Stimulated activated memory B cell treated with anti-CD40 and anti-IgM and Interleukin-4, amounts not matched to agents 10 μg/mL and 1 μg/mL and 100 μg/mL, for 72 hours (primary cell): ENCODE measurements around the gene ARGLU1.

Source experiments
- ATAC-seq: fragments of 150-1000 bp; cut with Tn5 transposase; 2 replicates; pipeline ENCODE4 v1.10.0; 2021
- H3K27ac Mint-ChIP-seq: one replicate; pipeline ENCODE4 v1.8.0; 2022; ENCODE audit warnings: mild to moderate bottlenecking, mixed read lengths
- H3K27me3 Mint-ChIP-seq: one replicate; pipeline ENCODE4 v1.8.0; 2022; ENCODE audit warnings: mixed read lengths
- H3K36me3 Mint-ChIP-seq: one replicate; pipeline ENCODE4 v1.8.0; 2022; ENCODE audit warnings: mixed read lengths
- H3K4me1 Mint-ChIP-seq: one replicate; pipeline ENCODE4 v1.8.0; 2022; ENCODE audit warnings: mixed read lengths
- H3K4me3 Mint-ChIP-seq: one replicate; pipeline ENCODE4 v1.8.0; 2022; ENCODE audit warnings: mild to moderate bottlenecking, moderate library complexity, mixed read lengths
- H3K9me3 Mint-ChIP-seq: one replicate; pipeline ENCODE4 v1.8.0; 2022; ENCODE audit warnings: mixed read lengths

The ARGLU1 gene

DNA sequence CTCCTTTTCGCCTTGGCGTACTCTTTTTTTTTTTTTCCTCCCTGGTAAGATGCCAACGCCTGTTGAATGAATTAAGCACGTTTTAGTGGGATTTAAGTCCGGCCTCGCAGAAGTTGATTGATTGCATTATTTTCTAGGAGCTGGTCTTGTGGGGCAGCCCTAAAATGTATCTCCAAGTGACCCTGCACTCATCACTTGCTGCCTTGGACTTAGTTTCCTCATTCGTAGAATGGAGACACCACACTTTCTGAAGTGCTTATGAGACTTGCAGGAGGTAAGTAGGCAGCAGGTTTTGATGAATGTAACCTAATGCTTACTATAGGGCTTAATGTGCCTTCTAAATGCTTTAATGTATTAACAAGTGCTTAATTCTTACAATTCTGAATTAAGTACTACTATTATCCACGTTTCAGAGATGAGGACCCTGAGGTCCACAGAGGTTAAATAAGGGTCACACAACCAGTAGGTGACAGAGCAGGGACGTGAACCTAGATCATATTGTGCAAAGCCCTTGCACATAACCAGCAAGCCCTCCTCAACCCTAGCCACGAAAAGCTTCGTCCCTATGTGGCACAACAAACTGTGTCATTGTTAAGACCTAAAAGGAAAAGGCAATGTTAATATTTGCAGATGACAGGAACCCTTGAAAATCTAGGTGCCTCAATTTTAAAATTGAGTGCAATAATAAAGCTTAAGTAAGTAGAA is 514 bp upstream of the ARGLU1 start:
- H3K27me3 Mint-ChIP-seq: no peaks in the 10 kb centered on the region
- peak overlapping the region; percentile 98 for H3K27ac Mint-ChIP-seq
- H3K4me1 Mint-ChIP-seq: peaks cover 43% of the 10 kb centered on the region

DNA sequence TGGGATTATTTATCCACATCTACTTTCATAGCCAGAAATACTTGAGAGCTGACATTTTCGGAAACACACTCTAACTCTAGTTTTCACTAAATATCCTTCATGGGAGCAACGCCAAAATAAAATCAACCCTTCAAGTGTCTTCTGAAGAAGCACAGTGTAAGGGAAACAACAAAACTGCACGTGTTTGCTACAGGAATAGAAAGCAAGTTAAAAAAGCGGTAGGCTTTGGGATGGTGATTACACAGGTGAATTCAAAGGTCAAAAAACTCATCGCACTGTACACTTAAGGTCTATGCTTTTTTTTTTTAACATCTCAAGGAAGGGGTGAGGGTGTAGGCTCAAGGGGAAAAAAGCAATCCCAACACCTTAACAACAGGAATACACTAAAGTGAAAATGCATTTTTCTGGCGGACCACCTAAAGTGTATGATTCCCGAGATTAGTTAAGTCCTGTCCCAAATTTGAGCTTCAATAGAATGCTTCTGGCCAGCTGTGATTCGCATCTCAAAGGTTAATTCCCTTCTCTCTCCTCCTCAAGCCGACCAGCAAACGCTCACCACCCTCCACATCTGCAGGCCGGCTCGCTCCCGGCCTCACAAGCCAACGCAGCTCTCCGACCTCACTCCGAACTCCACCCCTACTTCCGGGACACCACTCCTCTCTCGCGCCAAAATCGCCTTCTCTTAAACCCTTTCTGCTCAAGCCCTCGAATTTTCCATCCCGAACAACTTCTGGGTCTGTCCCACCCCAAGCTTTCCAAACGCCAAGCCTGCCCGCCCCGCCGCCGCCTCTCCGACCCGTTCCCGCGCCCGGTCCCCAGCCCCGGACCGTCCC is 1.1 kb downstream of the ARGLU1 start:
- Mint-ChIP-seq H3K4me1 (peaks cover 57% of the 10 kb centered on the region), H3K4me3 (peak overlapping the region; percentile 96), H3K36me3 (peaks cover 15% of the 10 kb centered on the region), H3K27ac (peak overlapping the region; percentile 98), H3K9me3 (no peaks in the 10 kb centered on the region), H3K27me3 (no peaks in the 10 kb centered on the region)
- peak; percentile 62 for ATAC-seq

More for the DNA sequence above, 514 bp upstream of the ARGLU1 start:
- no peaks in the 10 kb centered on the region for H3K9me3 Mint-ChIP-seq
- H3K4me3 Mint-ChIP-seq: peak overlapping the region; percentile 96
- H3K36me3 Mint-ChIP-seq: peaks cover 15% of the 10 kb centered on the region
- peak; percentile 42 for ATAC-seq

DNA sequence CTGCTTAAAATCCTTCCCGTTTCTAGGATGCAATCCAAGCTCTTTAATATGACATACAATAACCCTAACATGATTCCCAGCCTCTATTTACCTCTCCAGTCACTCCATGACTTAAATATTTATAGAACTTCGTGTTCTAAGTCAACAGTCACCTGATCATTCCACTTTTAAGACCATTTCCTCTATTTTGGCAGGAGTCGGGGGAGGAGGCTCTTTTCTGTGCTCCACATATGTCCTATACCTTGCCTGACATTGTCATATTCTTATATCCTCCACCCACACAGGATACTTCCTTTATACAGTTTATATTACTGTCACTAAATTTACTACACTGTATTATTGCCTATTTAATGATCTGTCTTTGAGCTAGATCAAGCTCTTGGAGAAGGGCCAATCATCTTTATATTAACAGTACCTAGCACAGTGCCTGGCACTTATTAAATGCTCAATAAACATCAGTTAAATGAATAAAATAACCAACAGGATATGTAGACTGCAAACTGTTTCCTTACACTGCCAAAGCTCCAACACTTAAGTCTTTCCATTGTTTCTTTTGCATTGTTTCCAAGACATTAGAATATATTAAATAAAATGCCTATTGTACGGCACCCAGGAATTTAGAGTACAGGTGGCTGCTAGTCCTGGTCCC is 2.7 kb downstream of the ARGLU1 start:
- Mint-ChIP-seq H3K27me3 (no peaks in the 10 kb centered on the region), H3K27ac (peak overlapping the region; percentile 42), H3K4me3 (peak overlapping the region; percentile 64), H3K36me3 (peaks cover 15% of the 10 kb centered on the region), H3K9me3 (no peaks in the 10 kb centered on the region), H3K4me1 (peaks cover 65% of the 10 kb centered on the region)
- ATAC-seq: no peak

DNA sequence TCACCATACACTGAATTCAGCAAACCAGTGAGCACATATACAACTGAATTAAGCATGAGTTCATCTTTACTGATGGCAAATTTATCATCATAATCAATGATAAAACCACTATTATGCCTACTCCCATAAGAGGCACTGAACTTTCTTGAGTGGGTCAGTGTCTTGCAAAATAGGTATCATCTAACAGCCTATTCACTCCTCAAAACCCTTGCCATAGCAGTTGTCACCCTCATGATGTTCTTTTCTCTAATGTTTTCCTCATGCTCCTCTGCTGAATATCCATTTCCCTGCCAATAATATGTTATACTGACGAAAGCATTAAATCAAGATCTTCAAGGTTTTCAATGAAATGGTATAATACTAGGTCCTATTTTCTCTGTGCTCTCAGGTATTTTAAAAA is 5.6 kb downstream of the ARGLU1 start:
- ATAC-seq: no peak
- Mint-ChIP-seq H3K9me3 (no peaks in the 10 kb centered on the region), H3K4me1 (peaks cover 76% of the 10 kb centered on the region), H3K27ac (peak overlapping the region; percentile 74), H3K4me3 (no peak overlapping the region), H3K27me3 (no peaks in the 10 kb centered on the region), H3K36me3 (peaks cover 31% of the 10 kb centered on the region)

DNA sequence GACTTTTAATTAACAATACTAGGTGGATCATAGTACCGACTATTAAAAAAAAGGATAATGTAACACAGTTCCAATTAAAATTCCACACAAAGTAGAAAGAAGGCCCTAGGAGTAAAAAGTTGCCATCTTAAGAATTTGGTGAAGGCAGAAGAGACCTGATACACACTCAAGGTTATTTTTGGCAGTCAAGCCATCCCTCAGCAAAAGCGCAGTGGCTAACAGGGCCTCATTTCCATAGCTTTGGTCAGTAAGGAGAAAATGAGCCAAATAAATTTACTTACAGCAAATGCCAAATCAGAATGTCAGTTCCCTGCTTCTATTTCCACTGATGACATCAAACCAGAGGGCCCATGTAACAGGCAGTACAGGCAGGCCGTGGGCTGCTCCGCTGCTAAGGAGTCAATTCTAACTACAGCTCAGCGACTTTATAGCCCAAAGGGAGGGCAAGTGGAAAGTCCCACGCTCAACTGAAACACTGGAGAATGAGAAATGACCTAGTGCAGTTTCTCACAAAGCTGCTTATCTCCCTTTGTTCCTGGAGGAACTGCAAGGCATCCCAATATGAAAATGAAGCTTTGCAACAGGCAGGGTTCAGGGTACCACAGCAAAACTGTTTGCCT is 6.3 kb downstream of the ARGLU1 start:
- Mint-ChIP-seq H3K27me3 (no peaks in the 10 kb centered on the region), H3K4me1 (peaks cover 74% of the 10 kb centered on the region), H3K9me3 (no peaks in the 10 kb centered on the region), H3K36me3 (peaks cover 36% of the 10 kb centered on the region), H3K4me3 (peak overlapping the region; percentile 23), H3K27ac (peak overlapping the region; percentile 74)
- ATAC-seq: peak; percentile 96

DNA sequence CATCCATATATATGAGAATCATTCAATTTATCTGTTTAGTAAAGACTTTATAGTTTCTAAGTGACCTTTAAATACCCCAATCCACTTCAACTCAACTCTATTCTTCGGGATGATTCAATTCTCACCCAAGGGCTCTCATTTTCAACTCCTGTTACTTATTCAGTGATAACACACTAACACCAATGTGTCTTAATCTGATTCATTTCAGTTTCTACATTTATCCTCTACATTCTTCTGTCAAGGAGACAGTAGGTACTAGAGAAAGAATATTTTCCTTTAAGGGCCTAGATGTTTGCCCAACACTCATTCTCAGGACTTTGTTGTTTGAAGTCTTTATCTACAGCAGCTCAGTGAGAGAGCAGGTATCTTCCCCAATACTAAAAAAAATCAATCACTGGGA is 7.1 kb downstream of the ARGLU1 start:
- H3K27ac Mint-ChIP-seq: peak overlapping the region; percentile 74
- H3K36me3 Mint-ChIP-seq: peaks cover 45% of the 10 kb centered on the region
- H3K27me3 Mint-ChIP-seq: no peaks in the 10 kb centered on the region
- ATAC-seq: no peak
- no peaks in the 10 kb centered on the region for H3K9me3 Mint-ChIP-seq
- H3K4me3 Mint-ChIP-seq: peak overlapping the region; percentile 41
- H3K4me1 Mint-ChIP-seq: peaks cover 69% of the 10 kb centered on the region

DNA sequence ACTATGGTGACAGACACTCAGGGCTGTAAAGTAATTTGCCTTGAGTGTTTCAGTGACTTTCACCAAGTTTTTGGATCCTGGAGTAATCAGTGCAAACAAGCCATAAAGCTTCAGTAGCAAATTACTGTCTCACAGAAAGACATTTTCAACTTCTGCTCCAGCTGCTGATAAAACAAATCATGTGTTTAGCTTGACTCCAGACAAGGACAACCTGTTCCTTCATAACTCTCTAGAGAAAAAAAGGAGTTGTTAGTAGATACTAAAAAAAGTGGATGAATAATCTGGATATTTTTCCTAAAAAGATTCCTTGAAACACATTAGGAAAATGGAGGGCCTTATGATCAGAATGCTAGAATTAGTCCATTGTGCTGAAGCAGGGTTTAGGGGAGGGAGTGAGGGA is 9.4 kb downstream of the ARGLU1 start:
- Mint-ChIP-seq H3K9me3 (no peaks in the 10 kb centered on the region), H3K4me1 (peaks cover 61% of the 10 kb centered on the region), H3K36me3 (peaks cover 56% of the 10 kb centered on the region), H3K4me3 (no peak overlapping the region), H3K27ac (no peak overlapping the region), H3K27me3 (no peaks in the 10 kb centered on the region)
- no peak for ATAC-seq

DNA sequence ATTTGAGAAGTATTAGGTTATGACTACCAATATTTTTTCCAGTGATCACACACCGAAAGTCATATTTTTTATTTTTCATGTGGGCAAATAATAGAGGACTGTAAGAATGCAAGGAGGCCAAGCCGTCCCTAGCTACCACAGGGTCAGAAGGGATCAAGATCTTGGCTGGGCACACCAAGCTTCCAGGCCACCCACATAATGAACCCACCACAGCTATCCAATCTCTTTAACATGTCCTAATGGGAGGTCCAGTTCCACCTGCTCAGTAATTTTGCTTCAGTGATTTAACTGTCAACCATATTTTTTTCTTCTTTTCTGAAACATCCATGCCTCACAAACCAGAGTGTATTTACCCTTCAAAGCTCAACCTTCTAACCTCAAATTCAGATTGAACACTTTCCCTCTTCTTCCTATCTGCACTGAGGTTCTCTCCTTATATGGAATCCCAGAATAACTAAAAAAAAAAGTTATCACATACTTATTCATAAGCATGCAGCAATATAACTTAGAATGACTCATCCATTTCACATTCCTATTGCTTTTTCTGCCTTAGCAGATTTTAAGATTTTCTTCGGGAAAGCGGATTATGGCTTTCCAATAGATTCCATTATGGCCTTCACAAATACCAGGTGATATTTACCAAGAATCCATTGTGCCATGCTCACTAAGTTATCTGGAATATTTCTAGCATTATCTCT is 12.2 kb downstream of the ARGLU1 start:
- no peak overlapping the region for H3K27ac Mint-ChIP-seq
- H3K36me3 Mint-ChIP-seq: peaks cover 73% of the 10 kb centered on the region
- H3K27me3 Mint-ChIP-seq: no peaks in the 10 kb centered on the region
- H3K4me1 Mint-ChIP-seq: peaks cover 48% of the 10 kb centered on the region
- ATAC-seq: no peak
- H3K4me3 Mint-ChIP-seq: no peak overlapping the region
- no peaks in the 10 kb centered on the region for H3K9me3 Mint-ChIP-seq

DNA sequence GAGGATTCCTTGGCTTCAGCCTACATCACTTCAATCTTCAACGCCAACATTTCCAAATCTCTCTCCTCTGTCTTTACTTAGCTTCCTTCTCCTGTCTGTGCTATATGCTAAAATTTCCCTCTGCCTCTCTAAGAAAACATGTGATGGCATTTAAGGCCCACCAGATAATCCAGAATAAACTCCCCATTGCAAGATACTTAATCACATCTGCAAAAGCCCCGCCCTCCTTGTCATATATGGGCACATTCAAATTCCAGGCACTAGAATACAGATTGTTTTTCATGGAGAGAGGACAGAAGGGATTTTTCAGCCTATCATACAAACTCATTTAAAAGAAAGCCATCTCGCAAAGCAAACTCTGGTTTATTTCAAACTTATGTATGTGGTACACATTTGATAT is 16.2 kb downstream of the ARGLU1 start:
- Mint-ChIP-seq H3K27me3 (no peaks in the 10 kb centered on the region), H3K36me3 (peaks cover 66% of the 10 kb centered on the region), H3K4me3 (no peak overlapping the region), H3K4me1 (peaks cover 50% of the 10 kb centered on the region), H3K9me3 (no peaks in the 10 kb centered on the region), H3K27ac (no peak overlapping the region)
- no peak for ATAC-seq

DNA sequence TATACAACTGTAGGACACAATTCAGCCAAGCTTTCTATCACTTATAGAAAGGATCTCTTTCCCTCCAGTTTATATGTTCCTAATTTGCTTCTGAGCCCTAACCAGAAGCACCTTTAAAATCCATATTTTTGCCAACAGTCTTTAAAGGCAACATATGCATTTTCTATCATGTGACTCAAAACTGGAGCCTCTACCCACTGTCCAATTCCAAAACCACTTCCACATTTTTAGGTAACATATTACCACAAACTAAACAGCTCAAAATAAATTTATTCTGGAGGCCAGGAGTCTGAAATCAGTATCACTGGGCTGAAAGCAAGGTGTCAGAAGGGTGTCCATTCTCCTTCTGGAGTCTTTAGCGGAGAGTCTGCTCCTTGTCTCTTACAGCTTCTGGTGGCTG is 16.6 kb downstream of the ARGLU1 start:
- H3K36me3 Mint-ChIP-seq: peaks cover 62% of the 10 kb centered on the region
- ATAC-seq: no peak
- peaks cover 50% of the 10 kb centered on the region for H3K4me1 Mint-ChIP-seq
- H3K4me3 Mint-ChIP-seq: no peak overlapping the region
- H3K27ac Mint-ChIP-seq: no peak overlapping the region
- H3K9me3 Mint-ChIP-seq: no peaks in the 10 kb centered on the region
- H3K27me3 Mint-ChIP-seq: no peaks in the 10 kb centered on the region

DNA sequence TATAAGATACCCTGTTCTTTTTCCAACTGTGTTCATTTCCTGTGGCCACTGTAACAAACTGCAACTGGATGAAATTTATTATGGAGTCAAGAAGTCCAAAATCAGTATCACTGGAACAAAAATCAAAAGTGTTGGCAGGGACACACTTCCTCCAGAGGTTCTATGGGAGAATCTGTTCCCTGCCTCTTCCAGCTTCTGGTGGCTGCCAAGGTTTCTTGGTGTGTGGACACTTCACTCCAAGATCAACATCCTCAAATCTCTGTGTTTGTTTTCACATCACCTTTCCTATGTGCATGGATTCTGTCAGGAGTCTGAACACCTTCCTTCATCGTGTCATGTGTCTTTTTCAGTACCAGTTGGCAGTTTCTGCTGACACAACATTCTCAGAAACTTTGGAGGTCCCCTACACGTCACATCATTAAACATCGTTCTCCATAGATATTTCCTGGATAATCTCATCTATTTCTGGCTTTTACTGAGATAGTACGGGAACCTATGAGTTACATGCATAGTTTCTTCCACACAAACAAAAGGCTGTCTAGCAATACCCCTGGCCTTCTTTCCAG is 17.3 kb downstream of the ARGLU1 start:
- peaks cover 55% of the 10 kb centered on the region for H3K36me3 Mint-ChIP-seq
- peaks cover 44% of the 10 kb centered on the region for H3K4me1 Mint-ChIP-seq
- no peaks in the 10 kb centered on the region for H3K9me3 Mint-ChIP-seq
- H3K27ac Mint-ChIP-seq: no peak overlapping the region
- no peak overlapping the region for H3K4me3 Mint-ChIP-seq
- H3K27me3 Mint-ChIP-seq: no peaks in the 10 kb centered on the region
- ATAC-seq: no peak

DNA sequence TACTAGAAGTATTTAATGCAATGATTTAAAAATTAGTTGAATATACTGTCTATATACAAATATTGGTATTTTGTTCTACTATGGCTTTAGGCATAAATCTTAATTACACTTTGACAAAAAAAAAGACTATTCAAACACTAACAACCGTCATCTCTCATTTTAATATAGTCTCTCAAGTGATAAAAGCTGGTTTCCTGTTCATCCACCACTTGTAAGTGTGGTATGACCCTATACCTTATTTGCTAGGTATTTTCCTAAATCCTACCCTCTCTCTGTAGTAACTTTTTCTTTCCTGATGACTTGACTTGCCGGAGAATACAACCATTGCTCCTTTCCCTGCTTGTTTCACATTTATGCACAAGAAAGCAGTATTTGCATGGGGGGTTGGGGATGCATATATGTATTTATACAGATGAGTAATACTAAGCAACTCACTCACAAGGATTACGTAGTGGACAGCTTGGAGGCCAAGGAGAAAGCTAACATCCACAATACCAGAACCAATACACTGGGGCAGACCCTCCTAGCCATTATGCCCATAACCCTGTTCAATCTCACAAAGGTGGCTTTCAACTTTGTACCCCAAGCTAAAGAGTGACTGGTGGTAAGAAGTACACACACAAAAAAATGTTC is 19.8 kb downstream of the ARGLU1 start:
- Mint-ChIP-seq H3K4me1 (peaks cover 36% of the 10 kb centered on the region), H3K36me3 (peaks cover 36% of the 10 kb centered on the region), H3K27ac (no peak overlapping the region), H3K4me3 (no peak overlapping the region), H3K9me3 (no peaks in the 10 kb centered on the region), H3K27me3 (no peaks in the 10 kb centered on the region)
- ATAC-seq: no peak

DNA sequence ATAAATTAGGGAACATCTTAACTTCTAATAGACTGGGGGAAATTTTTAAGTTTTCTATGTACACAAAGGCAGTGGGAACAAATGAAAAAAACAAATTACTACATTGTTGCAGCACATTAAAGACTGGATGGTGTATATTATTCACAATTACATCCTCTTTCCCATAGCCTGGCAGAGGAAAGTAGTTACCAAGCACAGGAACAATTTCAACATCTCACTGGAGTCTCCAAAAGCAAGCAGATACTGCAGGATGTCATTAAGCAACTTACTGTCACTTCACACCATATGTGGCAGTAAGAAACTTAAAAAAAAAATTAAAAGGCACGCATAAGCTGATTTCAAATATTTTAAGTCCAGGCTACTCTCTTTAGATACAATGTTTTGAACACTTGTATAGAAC is 26.1 kb downstream of the ARGLU1 start:
- H3K27ac Mint-ChIP-seq: no peak overlapping the region
- H3K4me1 Mint-ChIP-seq: peaks cover 6% of the 10 kb centered on the region
- H3K36me3 Mint-ChIP-seq: peaks cover 15% of the 10 kb centered on the region
- no peaks in the 10 kb centered on the region for H3K9me3 Mint-ChIP-seq
- H3K4me3 Mint-ChIP-seq: no peak overlapping the region
- ATAC-seq: no peak
- H3K27me3 Mint-ChIP-seq: no peaks in the 10 kb centered on the region

DNA sequence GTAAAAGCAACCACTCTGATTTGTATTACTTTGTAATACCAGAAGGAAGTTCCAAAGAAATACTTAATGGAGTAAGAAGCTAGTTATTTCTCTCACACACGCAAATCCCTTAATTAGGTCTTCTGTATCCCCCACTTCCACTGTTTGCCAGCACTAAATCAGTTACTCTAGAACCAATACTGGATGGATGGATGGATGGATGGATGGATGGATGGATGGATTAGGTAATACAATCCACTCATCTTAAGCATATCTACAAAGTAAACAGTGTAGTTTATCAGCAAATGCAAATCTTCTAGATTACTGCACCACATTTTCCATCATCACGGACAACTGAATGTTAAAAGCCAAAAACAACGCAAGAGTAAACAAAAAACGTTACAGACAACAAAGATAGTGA is 27.3 kb downstream of the ARGLU1 start:
- Mint-ChIP-seq H3K4me1 (peaks cover 11% of the 10 kb centered on the region), H3K27me3 (no peaks in the 10 kb centered on the region), H3K36me3 (peaks cover 14% of the 10 kb centered on the region), H3K4me3 (no peak overlapping the region), H3K9me3 (no peaks in the 10 kb centered on the region), H3K27ac (no peak overlapping the region)
- no peak for ATAC-seq
